ENCODE data around the gene ANAPC15.

The ANAPC15 gene

DNA sequence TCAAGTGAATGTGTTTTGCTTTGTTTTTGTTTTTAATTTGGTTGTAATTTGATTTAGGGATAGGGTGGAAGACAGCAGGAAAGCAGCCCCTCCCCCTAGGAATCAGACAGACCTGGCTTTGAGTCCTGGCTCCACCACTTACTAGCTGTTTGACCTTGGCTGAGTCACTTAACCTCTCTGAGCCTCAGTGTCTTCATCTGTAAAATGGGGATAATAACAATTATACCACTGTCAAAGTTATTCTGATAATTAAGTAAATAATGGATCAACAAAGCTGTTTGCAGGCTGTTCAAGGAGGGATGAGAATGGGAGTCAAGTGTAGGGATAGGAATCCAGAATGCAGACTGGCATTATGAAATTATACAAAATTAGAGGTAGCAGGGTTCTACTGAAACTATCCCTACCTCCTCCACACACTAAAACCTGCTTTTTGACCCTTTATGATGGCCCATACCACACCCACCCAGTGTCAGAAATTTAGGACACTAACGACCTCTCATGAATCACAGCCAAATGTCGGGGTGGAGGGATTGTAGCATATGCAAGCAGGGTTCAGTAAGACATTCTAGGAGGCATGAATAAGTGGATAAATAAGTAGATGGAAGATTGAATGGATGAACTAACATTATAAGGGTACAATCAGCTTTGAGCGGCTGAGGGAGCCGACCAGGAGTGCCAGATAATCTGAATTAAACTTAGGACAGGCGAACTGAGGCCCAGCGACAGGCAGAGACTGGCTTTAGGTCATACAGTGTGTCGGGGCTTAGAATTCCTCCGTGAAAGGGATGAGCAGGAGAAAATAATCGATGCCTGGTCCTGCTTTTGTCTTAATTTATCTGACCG is 974 bp downstream of the ANAPC15 start:
- 9 to 14% methylated on average over 10 of the region's 10 CpGs for WGBS, 2 experiments
- Histone ChIP-seq H3K9me3 (ENCODE audit: control insufficient read depth, low read length) (no peaks in the 10 kb centered on the region), H3K4me1 (ENCODE audit: control insufficient read depth, insufficient read depth, low read length) (no peaks in the 10 kb centered on the region), H3K36me3 (ENCODE audit: control insufficient read depth, insufficient read depth, low read length) (no peaks in the 10 kb centered on the region), H3K27me3 (ENCODE audit: control insufficient read depth, insufficient read depth, low read length, poor library complexity, severe bottlenecking) (peaks cover 25% of the 10 kb centered on the region), H3K4me3 (ENCODE audit: insufficient read depth, low read depth, low read length) (peak overlapping the region; percentile 54), H3K27ac (ENCODE audit: insufficient read depth, low read depth, low read length, poor library complexity, severe bottlenecking) (peak overlapping the region; percentile 84)

DNA sequence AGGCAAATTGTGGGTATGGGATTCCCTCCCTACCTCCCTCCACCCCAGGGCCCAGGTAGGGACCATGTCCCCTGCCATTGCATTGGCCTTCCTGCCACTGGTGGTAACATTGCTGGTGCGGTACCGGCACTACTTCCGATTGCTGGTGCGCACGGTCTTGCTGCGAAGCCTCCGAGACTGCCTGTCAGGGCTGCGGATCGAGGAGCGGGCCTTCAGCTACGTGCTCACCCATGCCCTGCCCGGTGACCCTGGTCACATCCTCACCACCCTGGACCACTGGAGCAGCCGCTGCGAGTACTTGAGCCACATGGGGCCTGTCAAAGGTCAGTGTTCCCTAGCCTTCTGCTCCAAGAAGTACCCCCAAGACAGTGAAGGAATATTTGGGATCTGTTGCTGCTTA is 6.6 kb downstream of the ANAPC15 start, which contains the start of gene TOMT:
Gene TOMT, plus strand, starts transcription at position 37 of the 400 bp plus-strand sequence. Its CDS starts 28 bp downstream, at position 65.
- Histone ChIP-seq H3K36me3 (ENCODE audit: control insufficient read depth, insufficient read depth, low read length) (no peaks in the 10 kb centered on the region), H3K9me3 (ENCODE audit: control insufficient read depth, low read length) (no peaks in the 10 kb centered on the region), H3K27me3 (ENCODE audit: control insufficient read depth, insufficient read depth, low read length, poor library complexity, severe bottlenecking) (no peaks in the 10 kb centered on the region), H3K4me1 (ENCODE audit: control insufficient read depth, insufficient read depth, low read length) (peaks cover 8% of the 10 kb centered on the region), H3K4me3 (ENCODE audit: insufficient read depth, low read depth, low read length) (no peak within 1 kb of the TSS), H3K27ac (ENCODE audit: insufficient read depth, low read depth, low read length, poor library complexity, severe bottlenecking) (no peak within 1 kb of the TSS)
- WGBS, 2 experiments = 94 to 95% methylated on average over 14 of the region's 14 CpGs

DNA sequence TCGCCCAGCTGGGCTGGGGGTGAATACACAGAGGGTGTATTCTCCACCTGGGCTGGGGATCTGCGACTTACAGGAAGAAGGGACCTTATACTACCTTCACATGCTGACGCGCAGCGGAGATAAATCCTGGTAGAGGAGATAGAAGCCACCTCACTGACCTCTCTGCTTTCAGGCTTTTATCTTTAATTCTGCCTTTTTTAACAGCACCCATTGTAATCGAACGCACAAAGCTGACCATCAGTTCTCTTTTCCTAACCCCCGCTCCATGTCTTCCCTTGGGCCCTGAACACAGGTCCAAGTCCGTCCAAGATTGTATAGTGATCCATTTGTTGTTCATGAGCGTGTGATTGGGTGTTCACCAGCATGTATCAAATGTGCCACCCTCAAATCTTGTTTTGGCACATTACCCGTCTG is 8.7 kb downstream of the ANAPC15 start:
- H3K4me1 ChIP-seq (ENCODE audit: control insufficient read depth, insufficient read depth, low read length) = peaks cover 8% of the 10 kb centered on the region
- H3K27me3 ChIP-seq (ENCODE audit: control insufficient read depth, insufficient read depth, low read length, poor library complexity, severe bottlenecking) = no peaks in the 10 kb centered on the region
- H3K27ac ChIP-seq (ENCODE audit: insufficient read depth, low read depth, low read length, poor library complexity, severe bottlenecking) = peak overlapping the region; percentile 78
- peaks cover 2% of the 10 kb centered on the region for H3K36me3 ChIP-seq (ENCODE audit: control insufficient read depth, insufficient read depth, low read length)
- H3K4me3 ChIP-seq (ENCODE audit: insufficient read depth, low read depth, low read length) = peak overlapping the region; percentile 94
- 91 to 95% methylated on average over 11 of the region's 11 CpGs for WGBS, 2 experiments
- no peaks in the 10 kb centered on the region for H3K9me3 ChIP-seq (ENCODE audit: control insufficient read depth, low read length)

DNA sequence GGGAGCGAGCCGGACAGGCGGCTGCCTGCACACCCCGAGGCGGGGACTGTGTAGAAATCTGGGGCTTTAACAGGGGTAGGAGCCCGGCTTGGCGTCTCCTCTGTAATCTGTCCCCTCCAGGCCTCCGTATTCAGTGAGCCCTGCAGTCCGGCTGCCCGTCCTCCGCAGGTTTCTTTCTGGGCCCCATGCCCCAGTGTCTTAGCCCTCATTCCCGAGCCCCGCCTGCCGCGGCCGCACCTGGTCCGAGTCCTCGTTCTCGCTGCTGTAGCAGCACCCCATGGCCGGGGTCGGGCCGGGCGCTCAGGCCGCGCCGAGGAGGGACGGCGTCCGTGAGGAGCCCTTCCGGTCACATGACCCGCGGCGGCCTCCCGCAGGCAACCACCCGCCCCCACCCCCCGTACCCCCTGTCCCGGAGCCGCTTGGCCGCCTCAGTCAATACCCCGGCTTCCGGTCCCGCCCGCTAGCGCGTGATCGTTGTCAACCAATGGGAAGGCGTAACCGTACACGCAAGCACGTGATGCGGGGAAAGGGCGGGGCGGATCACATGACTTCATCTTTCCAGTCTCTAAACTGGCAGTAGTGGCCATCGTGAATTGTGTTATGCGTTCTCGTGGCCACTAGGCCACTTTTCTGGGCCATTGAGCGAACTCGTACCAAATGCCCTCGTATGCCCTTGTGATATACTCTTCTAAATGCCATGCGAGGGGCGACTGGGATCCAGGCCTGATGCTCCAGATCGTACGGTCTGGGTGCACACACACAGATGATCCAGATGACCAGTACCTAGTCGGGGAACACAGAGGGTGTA is 9.3 kb downstream of the ANAPC15 start, which contains the start of gene LAMTOR1:
Gene LAMTOR1, minus strand, starts transcription at position 352 of the 808 bp plus-strand sequence. Its CDS starts 73 bp downstream, at position 279.
- no peaks in the 10 kb centered on the region for H3K27me3 ChIP-seq (ENCODE audit: control insufficient read depth, insufficient read depth, low read length, poor library complexity, severe bottlenecking)
- WGBS, 2 experiments = 6% methylated on average over 64 of the region's 64 CpGs
- peaks cover 8% of the 10 kb centered on the region for H3K36me3 ChIP-seq (ENCODE audit: control insufficient read depth, insufficient read depth, low read length)

DNA sequence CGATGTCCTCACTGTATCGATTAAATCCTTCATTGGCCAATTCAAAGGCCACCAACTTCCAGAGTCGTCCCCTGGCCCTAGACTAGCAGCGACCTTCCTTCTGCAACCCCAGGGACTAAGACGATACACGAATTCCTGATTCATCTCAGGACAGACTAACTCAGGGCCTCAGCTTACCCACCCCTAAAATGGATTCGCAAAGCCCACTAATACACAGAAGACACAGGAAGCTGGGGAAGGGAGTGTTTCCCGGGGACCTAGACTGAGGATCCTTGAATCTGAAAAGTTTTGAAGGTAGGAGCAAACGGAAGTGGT is 9.9 kb downstream of the ANAPC15 start:
- no peaks in the 10 kb centered on the region for H3K9me3 ChIP-seq (ENCODE audit: control insufficient read depth, low read length)
- H3K36me3 ChIP-seq (ENCODE audit: control insufficient read depth, insufficient read depth, low read length) = peaks cover 11% of the 10 kb centered on the region
- peak overlapping the region; percentile 78 for H3K27ac ChIP-seq (ENCODE audit: insufficient read depth, low read depth, low read length, poor library complexity, severe bottlenecking)
- H3K27me3 ChIP-seq (ENCODE audit: control insufficient read depth, insufficient read depth, low read length, poor library complexity, severe bottlenecking) = no peaks in the 10 kb centered on the region
- 8 to 12% methylated on average over 8 to 9 of the region's 9 CpGs for WGBS, 2 experiments
- H3K4me1 ChIP-seq (ENCODE audit: control insufficient read depth, insufficient read depth, low read length) = peaks cover 8% of the 10 kb centered on the region
- H3K4me3 ChIP-seq (ENCODE audit: insufficient read depth, low read depth, low read length) = peak overlapping the region; percentile 94

More for the DNA sequence above, 9.3 kb downstream of the ANAPC15 start, which contains the start of gene LAMTOR1:
- Histone ChIP-seq H3K27ac (ENCODE audit: insufficient read depth, low read depth, low read length, poor library complexity, severe bottlenecking) (peak within 1 kb of the TSS; percentile 78), H3K4me3 (ENCODE audit: insufficient read depth, low read depth, low read length) (peak within 1 kb of the TSS; percentile 94), H3K9me3 (ENCODE audit: control insufficient read depth, low read length) (no peaks in the 10 kb centered on the region), H3K4me1 (ENCODE audit: control insufficient read depth, insufficient read depth, low read length) (peaks cover 8% of the 10 kb centered on the region)

DNA sequence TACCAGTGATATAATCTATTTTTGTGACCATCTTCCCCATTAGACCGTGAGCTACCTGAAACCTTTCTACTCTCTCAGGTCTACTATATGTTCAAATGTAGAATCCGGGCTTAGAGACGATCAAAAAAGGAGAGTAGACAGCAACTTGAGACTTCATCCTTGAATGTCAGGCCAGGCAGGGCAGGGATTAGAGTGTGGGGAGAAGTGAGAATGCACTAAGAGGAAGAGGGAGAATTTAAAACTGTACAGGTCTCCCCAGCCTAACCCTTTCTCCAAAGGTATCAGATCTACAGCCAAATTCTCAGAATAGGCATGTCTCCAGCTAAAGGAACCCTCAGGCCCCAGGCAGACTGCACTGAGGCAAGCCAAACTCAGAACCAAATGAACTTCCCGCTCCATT is 10.3 kb downstream of the ANAPC15 start:
- 71 to 76% methylated on average over 4 of the region's 4 CpGs for WGBS, 2 experiments
- Histone ChIP-seq H3K4me1 (ENCODE audit: control insufficient read depth, insufficient read depth, low read length) (peaks cover 8% of the 10 kb centered on the region), H3K27ac (ENCODE audit: insufficient read depth, low read depth, low read length, poor library complexity, severe bottlenecking) (no peak overlapping the region), H3K9me3 (ENCODE audit: control insufficient read depth, low read length) (no peaks in the 10 kb centered on the region), H3K36me3 (ENCODE audit: control insufficient read depth, insufficient read depth, low read length) (peaks cover 16% of the 10 kb centered on the region), H3K27me3 (ENCODE audit: control insufficient read depth, insufficient read depth, low read length, poor library complexity, severe bottlenecking) (no peaks in the 10 kb centered on the region), H3K4me3 (ENCODE audit: insufficient read depth, low read depth, low read length) (peak overlapping the region; percentile 94)

DNA sequence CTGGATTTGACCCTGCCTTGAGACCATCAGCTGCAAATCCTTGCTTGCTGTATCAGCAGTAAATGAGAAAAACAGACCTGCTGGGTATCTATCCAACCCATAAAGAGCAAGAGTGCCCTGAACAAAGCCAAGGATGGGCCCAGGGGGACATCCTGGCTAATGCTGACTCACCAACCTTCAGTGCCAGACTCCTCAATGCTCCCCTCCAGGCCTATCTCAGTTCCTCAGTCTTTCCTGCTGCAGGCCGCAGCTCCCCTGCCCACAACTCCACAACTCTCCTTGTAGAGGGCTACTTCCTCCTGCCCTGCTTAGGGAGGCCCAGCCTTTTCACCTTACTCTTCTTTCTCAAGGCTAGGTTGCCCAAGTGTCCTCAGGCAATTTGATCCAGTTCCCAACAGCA is 12.0 kb downstream of the ANAPC15 start:
- no peak overlapping the region for H3K4me3 ChIP-seq (ENCODE audit: insufficient read depth, low read depth, low read length)
- WGBS, 2 experiments = 83 to 91% methylated on average over 1 of the region's 1 CpG
- no peaks in the 10 kb centered on the region for H3K9me3 ChIP-seq (ENCODE audit: control insufficient read depth, low read length)
- H3K27me3 ChIP-seq (ENCODE audit: control insufficient read depth, insufficient read depth, low read length, poor library complexity, severe bottlenecking) = no peaks in the 10 kb centered on the region
- H3K4me1 ChIP-seq (ENCODE audit: control insufficient read depth, insufficient read depth, low read length) = peaks cover 8% of the 10 kb centered on the region
- H3K36me3 ChIP-seq (ENCODE audit: control insufficient read depth, insufficient read depth, low read length) = peaks cover 16% of the 10 kb centered on the region
- no peak overlapping the region for H3K27ac ChIP-seq (ENCODE audit: insufficient read depth, low read depth, low read length, poor library complexity, severe bottlenecking)

DNA sequence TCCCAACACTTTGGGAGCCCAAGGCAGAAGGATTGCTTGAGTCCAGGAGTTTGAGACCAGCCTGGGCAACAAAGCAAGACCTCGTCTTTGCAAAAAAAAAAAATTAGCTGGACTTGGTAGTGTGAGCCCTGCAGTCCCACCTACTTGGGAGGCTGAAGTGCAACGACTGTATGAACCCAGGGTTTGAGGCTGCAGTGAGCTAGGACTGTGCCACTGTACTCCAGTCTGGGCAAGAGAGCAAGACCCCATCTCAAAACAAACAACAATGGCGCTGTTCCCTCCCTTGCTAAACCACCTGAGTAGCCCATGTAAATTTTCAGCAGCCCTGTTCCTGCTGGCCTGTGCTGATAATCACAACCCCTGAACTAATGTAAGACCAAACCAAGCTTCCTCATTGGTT is 12.5 kb downstream of the ANAPC15 start:
- Histone ChIP-seq H3K27me3 (ENCODE audit: control insufficient read depth, insufficient read depth, low read length, poor library complexity, severe bottlenecking) (no peaks in the 10 kb centered on the region), H3K9me3 (ENCODE audit: control insufficient read depth, low read length) (no peaks in the 10 kb centered on the region), H3K36me3 (ENCODE audit: control insufficient read depth, insufficient read depth, low read length) (peaks cover 16% of the 10 kb centered on the region), H3K4me3 (ENCODE audit: insufficient read depth, low read depth, low read length) (no peak overlapping the region), H3K27ac (ENCODE audit: insufficient read depth, low read depth, low read length, poor library complexity, severe bottlenecking) (no peak overlapping the region), H3K4me1 (ENCODE audit: control insufficient read depth, insufficient read depth, low read length) (peaks cover 8% of the 10 kb centered on the region)
- 94 to 95% methylated on average over 3 of the region's 3 CpGs for WGBS, 2 experiments

DNA sequence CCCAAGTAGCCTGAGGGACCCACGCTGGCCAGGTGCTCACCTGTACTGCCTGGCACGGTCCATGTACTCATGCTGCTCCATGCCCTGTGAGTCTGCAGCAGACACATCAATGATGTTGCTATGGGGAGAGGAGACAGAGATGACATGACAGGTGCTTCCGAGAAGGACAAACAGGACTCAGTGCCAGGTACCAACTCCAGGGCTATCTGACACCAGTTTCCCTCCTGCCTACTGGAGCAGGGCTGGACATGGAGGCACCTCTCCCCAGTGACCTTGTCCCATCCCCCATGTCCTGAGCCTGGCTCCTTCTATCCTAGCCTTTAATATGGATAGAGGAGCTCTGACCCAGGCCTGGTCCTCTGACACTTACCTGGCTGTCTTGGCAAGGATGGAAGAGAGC is 13.8 kb downstream of the ANAPC15 start:
- no peaks in the 10 kb centered on the region for H3K27me3 ChIP-seq (ENCODE audit: control insufficient read depth, insufficient read depth, low read length, poor library complexity, severe bottlenecking)
- H3K4me3 ChIP-seq (ENCODE audit: insufficient read depth, low read depth, low read length) = no peak overlapping the region
- no peak overlapping the region for H3K27ac ChIP-seq (ENCODE audit: insufficient read depth, low read depth, low read length, poor library complexity, severe bottlenecking)
- H3K4me1 ChIP-seq (ENCODE audit: control insufficient read depth, insufficient read depth, low read length) = peaks cover 8% of the 10 kb centered on the region
- WGBS, 2 experiments = 97 to 98% methylated on average over 3 of the region's 3 CpGs
- no peaks in the 10 kb centered on the region for H3K9me3 ChIP-seq (ENCODE audit: control insufficient read depth, low read length)
- H3K36me3 ChIP-seq (ENCODE audit: control insufficient read depth, insufficient read depth, low read length) = peaks cover 22% of the 10 kb centered on the region

DNA sequence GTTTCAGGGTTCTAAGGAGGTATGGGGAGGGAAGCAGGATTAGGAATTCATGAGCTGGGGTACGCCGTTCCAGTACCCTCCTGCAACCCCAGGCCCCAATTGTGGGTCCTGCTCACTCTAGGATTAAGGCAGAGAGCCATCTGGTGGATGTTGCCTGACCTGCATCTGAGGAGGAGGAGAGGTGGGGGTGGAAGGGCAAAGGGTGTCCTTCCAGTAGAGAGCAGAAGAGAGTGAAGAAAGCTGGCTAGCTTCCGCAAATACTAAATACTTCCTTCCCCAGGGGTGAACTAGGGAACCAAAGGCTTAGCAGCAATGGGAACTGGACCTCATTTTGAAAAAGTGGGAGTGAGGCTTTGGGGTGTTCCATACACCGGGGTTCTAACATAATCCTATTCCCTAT is 21.2 kb downstream of the ANAPC15 start:
- H3K27me3 ChIP-seq (ENCODE audit: control insufficient read depth, insufficient read depth, low read length, poor library complexity, severe bottlenecking) = no peaks in the 10 kb centered on the region
- WGBS, 2 experiments = 61 to 62% methylated on average over 4 of the region's 4 CpGs
- no peaks in the 10 kb centered on the region for H3K4me1 ChIP-seq (ENCODE audit: control insufficient read depth, insufficient read depth, low read length)
- H3K36me3 ChIP-seq (ENCODE audit: control insufficient read depth, insufficient read depth, low read length) = peaks cover 10% of the 10 kb centered on the region
- no peaks in the 10 kb centered on the region for H3K9me3 ChIP-seq (ENCODE audit: control insufficient read depth, low read length)
- H3K4me3 ChIP-seq (ENCODE audit: insufficient read depth, low read depth, low read length) = no peak overlapping the region
- H3K27ac ChIP-seq (ENCODE audit: insufficient read depth, low read depth, low read length, poor library complexity, severe bottlenecking) = no peak overlapping the region
